Endothelial cell of umbilical vein (primary cell): ENCODE results near the gene DIS3L2.

Source experiments
- CTCF ChIP-seq, 2 donors: IDR thresholded peaks; 1 replicate in 1 of 2; 2 replicates in 1 of 2; pipeline ENCODE4 v1.5.1; 2011; ENCODE audit warnings: low read length in 2 of 2, mild to moderate bottlenecking in 2 of 2, moderate library complexity in 2 of 2, control low read depth in 1 of 2, inconsistent platforms in 1 of 2, low read depth in 1 of 2; ENCODE audit not compliant: insufficient read depth in 1 of 2; ENCODE audit errors: extremely low read depth in 1 of 2
- EZH2 ChIP-seq: IDR thresholded peaks from 2 replicates; pipeline ENCODE4 v1.6.1; 2012; ENCODE audit warnings: borderline replicate concordance, low read depth, mild to moderate bottlenecking, moderate library complexity, low read length, inconsistent platforms; ENCODE audit not compliant: severe bottlenecking
- GATA2 ChIP-seq: IDR thresholded peaks from 2 replicates; pipeline ENCODE4 v1.7.0; 2011; ENCODE audit warnings: low read depth, mild to moderate bottlenecking, moderate library complexity, mixed read lengths, low read length; ENCODE audit not compliant: insufficient read length, insufficient read depth
- JUN ChIP-seq: IDR thresholded peaks from 2 replicates; pipeline ENCODE4 v1.6.1; 2011; ENCODE audit warnings: borderline replicate concordance, low read depth; ENCODE audit not compliant: insufficient read length, insufficient read depth
- MAX ChIP-seq: IDR thresholded peaks from 2 replicates; pipeline ENCODE4 v1.6.1; 2011; ENCODE audit not compliant: insufficient read depth, insufficient read length
- POLR2A ChIP-seq: IDR thresholded peaks from 2 replicates; pipeline ENCODE4 v1.6.1; 2012; ENCODE audit warnings: low read depth, mild to moderate bottlenecking, control low read depth, low read length
- POLR2AphosphoS5 ChIP-seq: IDR thresholded peaks from 2 replicates; pipeline ENCODE4 v1.6.1; 2012; ENCODE audit warnings: low read depth, mild to moderate bottlenecking, control low read depth, low read length, moderate library complexity; ENCODE audit not compliant: insufficient read depth

GRCh38 chr2:231991664-231992063 lies 30.2 kb downstream of the DIS3L2 start:
- no peak for TF ChIP-seq EZH2
- no peak for TF ChIP-seq CTCF (IDR thresholded peaks at IDR 0.05; ENCODE audit: extremely low read depth in 1 of 2, insufficient read depth in 1 of 2, low read depth in 1 of 2, low read length in 2 of 2)
- no peak for TF ChIP-seq POLR2A
- no peak for TF ChIP-seq MAX
- peak; percentile 33 for TF ChIP-seq JUN
- TF ChIP-seq GATA2, result no peak
- TF ChIP-seq POLR2AphosphoS5, result no peak
